ENCODE measurements around the gene KIAA0232.
A peak's percentile ranks its signal among the peaks of the same experiment; 100 is the strongest.
"Not testable (repeated sequence)": the region's sequence is repeated elsewhere in the genome, so short reads cannot be mapped to it uniquely, and the experiment has no call there.

Gene KIAA0232

DNA sequence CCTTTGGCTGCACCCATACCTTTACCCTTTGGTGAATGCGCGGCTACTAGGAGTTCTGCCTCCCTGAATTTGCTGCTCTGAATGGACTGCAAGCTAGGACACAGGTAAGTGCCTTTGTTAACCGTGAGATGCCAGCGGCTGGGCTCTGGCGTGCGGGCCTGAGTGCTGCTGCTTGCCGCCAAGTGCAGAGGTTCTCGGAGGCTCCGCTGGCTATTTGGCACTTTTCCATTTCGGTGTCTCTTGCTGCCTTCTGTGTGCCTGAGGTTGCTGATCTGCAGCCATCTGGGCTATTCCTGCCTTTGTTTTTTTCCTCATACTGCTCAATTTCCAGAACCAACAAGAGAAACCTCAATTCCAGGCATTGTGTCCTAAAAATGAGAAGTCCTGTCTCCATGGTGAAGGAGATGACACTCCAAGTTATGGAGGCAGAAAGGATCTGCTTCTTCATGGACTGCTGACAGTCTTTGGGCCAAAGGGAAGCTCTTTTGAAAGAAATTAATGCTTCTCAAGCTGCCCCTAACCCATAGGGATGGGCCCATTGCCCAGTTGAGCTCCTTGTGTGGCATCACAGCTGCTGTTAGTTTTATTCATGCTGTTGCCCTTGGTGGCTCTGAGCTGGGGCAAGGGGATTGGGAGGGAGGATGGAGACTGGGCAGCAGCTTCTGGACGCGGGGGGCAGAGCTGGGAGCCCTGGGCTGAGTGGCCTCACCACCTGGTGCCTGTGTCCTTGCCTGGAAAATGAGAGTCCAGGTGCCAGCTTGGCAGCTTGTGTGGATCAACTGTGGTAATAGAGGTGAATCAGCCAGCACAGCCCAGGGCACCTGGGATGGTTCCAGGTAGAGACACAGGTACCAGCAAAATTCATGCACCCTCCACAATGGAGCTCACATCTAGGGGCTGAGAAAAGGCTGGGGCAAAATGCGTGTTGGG lies 123.3 kb downstream of the KIAA0232 start:
- no peak for DNase-seq

DNA sequence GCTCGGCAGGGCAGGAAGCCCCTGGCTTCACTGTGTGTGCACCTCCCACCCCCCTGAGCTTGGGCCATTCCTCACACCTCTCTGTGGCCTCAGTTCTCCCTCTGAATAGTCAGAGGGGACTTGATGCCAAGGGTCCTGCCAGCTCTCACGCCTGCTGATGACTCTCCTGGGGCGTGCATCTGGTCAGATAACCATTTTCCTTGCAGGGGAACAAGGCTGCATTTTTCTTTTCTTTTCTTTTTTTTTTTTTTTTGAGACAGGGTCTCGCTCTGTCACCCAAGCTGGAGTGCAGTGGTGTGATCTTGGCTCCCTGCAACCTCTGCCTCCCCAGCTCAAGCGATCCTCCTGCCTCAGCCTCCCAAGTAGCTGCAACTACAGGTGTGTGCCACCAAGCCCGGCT lies 124.0 kb downstream of the KIAA0232 start:
- DNase-seq, result not testable (repeated sequence)

DNA sequence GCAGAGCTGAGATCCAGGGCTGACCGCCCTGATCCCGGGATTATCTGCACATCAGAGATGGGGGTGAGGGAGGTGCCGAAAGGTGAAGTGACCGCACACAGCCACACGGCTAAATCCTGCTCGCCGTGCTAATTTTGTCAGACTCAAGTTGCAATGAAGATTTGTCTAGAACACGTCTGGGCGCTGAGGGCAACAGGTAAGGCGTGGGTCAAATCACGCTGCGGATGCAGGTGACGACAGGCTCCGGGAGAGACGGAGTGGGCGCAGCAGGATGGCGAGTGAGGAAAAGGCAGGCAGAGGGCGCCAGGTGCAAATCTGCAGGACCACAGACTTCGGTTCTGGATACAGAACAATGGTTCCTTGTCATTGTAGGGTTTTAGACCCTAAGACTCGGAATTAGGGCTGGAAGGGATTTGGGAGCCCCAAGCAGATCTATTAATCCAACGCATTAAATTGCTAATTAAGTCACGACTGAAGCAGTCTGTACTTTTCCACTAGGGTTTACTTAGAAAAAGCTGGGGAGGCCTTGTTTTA lies 125.2 kb downstream of the KIAA0232 start:
- DNase-seq, result no peak

DNA sequence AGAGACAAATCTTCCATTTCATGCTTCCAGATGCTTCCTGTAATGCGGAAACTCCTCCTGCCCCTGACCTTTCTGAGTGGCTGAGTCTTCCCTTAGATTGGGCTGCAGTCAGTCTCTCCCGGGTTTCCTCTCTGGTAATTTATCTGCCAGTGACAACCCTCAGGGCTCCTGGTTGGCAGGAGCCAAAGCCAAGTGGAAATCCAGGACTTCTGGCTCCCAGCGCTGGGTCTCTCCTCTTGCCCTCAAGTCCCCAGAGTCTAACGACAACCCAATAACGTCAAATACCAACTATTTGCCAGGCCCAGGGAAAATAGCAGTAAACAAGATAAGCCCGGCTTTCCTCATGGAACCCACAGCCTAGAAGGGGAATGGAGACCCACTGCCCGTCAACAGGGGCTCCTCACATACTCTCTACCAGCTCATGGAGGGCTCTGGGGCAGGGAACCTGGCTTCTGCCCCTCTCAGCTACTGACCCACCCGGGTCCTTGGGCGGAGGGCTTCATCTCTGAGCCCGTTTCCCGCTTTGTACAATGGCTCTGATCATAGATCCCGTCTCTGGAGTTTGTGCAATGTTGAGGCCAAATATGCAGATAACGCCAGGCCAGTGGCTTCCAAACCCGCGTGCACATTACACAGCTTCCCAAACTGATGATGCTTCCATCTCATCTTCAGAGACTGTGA lies 126.0 kb downstream of the KIAA0232 start:
- DNase-seq, result no peak

DNA sequence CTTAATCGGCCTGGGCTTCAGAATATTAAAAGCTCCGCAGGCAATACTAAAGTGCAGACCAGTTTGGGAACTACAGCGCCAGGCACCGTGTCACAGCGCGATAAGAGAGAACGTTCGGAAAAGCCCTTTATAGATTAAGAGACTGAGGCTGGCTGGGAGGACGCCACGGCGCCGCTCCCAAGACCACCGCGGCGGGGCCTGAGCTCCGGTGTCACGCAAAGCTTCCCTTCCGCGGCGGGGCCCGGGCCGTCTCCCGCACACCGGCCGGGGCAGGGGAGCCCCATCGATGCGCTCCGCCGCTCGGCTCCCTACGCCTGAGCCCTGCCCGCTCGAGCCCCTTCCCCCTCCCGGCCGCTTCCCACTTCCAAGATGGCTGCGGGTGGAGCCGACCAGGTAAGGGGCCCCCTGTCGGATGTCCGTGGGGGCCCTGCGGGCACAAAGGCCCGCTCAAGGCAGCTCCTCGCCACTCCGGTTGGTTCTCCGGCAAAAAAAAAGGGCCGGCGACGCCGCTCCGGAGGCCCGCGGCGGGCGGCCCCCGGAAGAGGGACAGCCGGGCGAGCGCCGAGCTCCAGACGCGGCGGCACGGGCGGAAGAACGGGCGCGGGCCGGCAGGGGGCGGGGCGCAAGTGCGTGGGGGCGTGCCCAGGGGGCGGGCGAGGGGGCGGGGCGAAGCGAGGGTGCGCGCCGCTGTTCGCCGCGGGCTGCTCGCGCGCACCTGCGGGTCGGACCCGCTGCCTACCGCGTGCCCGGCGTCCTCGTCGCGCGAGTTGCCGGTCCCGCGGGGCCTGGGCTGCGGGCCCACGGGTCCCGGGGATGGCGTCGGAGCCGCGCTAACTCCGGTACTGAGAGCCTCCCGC lies 126.8 kb downstream of the KIAA0232 start, which contains the start of gene TBC1D14:
TSS of gene TBC1D14 (plus strand) at position 714 of the 857 bp plus-strand sequence. CDS start 13,564 bp downstream, outside the sequence.
- peak; percentile 78 for DNase-seq

DNA sequence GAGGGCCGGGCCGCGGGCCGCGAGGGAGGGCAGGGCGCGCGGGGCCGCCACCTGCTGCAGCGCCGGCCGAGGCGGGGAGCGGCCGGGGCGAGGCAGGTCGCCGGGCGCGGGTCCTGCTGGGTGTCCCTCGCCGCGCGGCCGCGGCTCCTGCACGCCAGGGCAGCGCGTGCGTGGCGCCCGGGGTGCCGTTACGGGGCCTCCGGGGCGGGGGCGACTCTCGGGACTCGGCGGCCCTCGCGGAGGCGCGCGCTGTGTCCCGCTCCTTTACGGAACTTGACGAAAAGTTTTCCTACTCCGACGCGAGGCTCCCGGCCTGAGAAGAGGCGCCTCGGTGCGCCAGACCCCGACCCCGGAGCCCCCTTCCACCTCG lies 127.4 kb downstream of the KIAA0232 start:
- DNase-seq, result no peak

DNA sequence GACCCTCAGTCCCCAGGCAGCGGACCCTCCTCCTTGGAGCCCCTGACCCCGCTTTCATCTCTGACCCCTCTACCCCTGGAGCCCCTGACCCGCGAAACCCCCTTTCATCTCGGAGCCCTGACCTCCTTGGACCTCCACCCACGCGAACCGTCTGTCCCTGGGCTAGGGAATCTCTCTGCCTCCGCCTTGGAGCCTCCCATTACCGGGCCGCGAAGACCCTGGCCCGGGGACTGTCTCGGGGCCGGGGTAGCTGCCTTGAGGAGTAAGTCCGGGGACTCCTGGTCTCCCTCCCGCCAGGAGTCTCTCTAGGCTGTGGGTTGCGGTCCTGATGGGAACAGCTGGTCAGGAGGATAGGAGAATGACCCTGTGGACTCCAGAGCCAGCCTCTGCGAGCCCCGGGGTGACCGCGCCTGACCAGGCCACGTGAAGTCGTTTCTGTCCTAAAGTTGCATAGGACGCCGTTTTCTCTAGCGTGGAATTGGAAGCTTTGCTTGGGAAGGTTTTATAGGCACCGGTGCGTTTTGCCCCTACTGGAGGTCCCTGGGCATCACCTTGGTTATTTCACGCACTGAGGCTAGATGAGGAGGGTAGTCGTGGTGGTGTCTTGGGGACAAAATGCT lies 127.9 kb downstream of the KIAA0232 start:
- DNase-seq, result no peak

DNA sequence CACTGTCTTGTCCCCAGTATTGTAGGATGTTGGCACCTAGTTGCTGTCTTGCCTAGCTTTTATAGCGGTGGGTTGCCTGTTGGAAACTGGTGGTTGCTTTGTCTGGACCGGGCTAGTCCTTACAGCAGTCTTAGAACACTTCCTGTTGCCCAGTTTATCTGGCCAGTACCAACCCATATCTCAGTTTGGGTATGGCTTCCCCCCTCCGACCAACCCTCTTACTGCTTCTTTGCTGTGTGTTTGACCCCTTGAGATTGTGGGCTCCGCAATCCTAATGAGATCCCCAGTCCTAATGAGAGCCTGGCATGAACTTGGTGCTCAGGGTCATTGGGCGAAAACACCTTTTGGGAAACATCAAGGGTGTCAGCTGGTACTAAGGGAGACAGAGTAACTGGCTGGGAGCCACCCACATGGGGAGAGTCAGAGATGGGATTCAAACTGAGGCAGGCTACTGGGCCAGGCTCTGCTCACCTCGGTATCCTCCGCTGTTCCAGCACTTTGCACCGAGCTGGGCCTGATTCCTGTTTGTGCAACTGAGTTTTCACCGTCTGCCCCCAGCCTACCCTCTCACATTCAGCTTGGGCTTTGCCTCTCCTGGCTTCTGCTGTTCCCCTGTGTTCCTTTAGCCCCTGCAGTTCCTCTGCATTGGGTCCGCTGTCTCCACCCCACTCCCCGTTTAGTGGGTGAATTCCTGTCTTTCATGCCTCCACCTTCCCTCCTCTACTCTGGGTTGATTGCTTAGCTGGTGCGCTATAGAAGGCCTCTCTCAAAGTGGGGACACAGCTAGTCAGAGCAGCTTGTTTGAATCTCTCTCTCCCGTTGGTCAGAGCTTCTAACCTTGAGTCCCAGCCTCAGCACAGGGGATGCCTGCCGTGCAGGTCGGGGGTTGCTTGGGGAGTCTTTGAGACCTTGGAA lies 128.7 kb downstream of the KIAA0232 start:
- DNase-seq, result no peak

DNA sequence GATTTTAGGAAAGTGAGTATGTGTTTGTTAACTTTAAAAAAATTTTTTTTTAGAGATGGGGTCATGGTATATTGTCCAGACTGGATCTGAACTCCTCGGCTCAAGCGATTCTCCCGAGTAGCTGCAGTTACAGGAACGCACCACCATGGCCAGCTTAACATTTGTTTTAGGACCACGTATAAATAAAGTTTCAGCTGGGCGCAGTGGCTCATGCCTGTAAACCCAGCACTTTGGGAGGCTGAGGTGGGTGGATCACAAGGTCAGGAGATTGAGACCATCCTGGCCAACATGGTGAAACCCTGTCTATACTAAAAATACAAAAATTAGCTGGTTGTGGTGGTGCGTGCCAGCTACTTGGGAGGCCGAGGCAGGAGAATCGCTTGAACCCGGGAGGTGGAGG lies 129.4 kb downstream of the KIAA0232 start:
- DNase-seq, result not testable (repeated sequence)

DNA sequence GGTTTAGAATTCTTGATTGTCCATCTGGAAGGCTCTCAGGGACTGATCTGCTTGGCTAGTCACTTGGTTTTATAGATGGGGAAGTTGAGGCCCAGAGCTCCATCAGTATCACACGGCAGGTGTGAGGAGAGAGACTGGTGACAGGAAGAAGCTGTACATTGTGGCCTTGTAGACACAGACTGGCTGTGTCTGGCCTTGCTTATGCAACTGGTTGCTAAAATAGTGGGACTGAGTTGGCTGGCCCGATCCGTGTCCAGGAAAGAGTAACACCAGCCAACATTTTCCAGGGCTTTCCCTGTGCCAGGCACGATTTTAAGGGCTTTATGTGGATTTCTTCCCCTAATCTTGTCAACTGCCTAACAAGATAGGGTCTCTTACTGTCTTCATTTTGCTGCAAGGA lies 129.9 kb downstream of the KIAA0232 start:
- no peak for DNase-seq

DNA sequence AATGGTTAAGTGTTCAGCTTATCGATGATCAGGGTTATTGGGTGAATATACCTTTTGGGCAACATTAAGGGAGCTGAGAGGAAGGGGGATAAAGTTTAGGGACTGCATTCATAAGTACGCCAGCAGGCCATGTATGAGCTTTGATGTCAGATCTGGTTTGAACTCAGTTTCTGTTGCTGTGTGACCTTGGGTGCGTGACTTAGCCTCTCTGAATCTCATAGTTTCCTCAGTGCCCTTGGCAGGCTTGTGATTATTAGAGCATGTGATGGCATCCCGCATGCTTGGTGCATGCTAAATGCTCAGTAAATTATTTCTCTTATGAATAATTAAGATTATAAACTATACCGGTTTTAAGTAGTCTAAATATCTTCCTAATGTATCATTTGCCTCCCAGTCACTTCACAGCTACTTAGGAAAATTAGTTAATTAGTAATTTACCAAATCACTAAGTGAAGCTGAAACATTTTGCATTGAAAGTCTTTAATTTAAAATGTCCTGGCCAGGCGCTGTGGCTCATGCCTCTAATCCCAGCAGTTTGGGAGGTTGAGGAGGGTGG lies 130.9 kb downstream of the KIAA0232 start:
- no peak for DNase-seq

DNA sequence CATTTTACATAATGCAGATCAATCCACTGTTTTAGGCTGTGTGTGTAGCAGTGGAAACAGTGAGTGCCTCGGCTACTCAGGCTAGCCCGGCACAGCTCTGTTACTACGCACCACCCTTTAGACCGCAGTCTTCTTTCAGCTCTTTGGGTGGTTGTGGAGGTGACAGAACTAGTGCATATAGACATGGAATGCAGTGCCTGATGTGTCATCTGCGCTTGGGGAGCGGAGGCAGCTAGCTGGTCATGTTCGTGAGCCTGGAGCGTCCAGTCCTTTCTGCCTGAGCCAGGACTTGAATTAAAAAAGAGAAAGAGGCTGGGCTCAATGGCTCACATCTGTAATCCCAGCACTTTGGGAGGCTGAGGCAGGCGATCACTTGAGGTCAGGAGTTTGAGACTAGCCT lies 131.9 kb downstream of the KIAA0232 start:
- DNase-seq, result no peak

DNA sequence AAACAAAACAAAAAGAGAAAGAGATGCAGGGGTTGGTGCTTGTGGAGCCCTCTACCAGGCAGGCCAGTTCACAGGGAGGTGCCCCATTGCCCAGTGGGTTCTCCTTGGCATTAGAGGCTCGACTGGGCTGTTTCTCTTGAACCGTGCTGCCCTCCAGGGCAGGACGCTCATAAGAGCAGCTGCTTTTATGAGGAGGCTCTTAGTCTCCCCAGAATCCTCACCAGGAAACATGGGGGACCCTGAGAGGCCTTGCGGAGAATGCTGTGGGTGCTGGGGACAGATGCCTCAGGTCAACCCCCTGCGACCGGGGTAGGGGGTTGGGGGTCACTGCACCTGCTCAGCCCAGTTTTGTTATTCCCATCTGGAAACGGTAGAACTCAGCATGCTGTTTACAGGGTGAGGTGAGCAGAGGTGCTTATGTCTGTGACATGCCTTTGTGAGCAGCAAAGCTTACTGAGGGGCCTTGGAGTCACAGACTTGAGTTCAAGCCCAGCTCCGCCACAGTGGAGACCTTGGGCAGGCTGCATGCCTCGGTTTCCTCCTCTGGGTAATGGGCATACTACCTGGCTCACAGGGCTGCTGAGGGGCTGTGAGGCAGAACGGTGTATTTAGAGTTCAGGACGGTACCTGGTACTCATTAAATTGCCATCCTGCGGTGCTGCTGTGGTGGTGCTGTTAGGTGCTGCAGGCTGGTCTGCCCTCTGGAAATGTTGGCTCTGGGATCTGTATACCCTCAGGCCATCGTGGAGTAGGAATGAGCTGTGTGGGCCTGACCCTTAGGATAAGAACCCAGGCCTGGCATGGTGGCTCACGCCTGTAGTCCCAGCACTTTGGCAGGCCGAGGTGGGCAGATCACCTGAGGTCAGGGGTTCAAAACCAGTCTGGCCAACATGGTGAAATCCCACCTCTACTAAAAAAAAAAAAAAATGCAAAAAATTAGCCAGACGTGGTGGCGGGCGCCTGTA lies 132.8 kb downstream of the KIAA0232 start:
- DNase-seq, result no peak

DNA sequence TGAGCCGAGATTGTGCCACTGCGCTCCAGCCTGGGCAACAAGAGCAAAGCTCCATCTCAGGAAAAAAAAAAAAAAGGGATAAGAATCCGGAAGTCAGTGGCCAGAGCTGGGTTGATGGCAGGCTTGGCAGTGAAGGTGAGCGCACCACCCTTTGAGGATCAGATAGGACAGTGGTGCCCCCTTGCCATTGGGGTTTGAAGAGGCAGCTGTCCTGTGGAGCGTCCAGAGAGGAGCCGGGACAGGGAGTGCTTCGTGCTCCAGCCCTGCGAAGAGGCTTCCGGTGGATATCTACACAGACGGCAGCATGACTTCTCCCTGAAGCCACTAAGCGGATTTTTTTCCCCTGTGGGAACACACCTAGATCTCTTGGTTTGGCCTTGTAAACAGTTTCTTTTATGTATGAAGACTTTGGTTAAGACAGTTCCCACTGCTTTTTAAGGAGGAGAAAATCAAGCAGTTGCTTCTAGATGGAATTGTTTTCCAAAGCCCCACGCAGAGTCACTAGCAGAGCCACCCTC lies 133.6 kb downstream of the KIAA0232 start:
- no peak for DNase-seq

DNA sequence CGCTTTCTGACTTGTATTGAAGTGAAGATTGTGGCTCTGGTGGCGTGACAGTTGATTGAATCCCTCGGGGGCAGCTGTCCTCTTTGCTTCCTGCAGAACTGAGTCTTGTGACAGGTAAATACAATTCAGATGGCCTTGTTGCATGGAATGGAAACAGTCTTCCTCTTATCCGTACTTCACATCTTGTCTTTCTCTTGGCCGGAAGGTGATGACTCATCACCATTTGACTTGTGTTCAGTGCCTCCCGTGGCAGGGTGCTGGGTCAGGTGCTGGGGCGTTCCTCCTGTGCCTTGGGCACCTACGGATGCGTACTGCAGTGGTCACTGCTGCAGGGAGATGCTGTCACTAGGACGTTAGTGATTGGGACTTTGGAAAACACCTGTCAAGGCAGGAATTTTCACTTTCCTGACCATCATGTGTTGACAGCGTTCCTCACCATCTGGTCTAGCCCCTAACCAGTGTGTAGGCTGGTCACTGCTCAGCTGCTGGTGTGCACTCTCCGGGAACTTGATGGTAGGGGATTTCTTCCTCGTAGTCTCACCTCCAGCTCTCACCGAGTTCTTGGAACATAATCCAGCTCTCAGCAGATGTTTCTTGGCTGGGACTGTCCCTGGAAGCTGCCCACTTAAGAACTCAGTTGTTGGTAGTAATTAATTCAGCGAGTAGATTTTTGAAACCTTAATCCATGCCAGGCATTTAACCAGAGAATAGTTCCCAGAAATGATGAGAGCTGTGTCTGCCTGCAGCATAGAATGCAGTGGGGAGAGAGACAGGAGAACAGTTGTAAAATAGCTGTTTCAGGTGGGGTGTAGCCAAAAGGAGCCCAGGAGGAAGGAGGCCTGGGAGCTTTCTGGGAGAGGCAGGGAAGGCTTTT lies 134.3 kb downstream of the KIAA0232 start:
- no peak for DNase-seq

DNA sequence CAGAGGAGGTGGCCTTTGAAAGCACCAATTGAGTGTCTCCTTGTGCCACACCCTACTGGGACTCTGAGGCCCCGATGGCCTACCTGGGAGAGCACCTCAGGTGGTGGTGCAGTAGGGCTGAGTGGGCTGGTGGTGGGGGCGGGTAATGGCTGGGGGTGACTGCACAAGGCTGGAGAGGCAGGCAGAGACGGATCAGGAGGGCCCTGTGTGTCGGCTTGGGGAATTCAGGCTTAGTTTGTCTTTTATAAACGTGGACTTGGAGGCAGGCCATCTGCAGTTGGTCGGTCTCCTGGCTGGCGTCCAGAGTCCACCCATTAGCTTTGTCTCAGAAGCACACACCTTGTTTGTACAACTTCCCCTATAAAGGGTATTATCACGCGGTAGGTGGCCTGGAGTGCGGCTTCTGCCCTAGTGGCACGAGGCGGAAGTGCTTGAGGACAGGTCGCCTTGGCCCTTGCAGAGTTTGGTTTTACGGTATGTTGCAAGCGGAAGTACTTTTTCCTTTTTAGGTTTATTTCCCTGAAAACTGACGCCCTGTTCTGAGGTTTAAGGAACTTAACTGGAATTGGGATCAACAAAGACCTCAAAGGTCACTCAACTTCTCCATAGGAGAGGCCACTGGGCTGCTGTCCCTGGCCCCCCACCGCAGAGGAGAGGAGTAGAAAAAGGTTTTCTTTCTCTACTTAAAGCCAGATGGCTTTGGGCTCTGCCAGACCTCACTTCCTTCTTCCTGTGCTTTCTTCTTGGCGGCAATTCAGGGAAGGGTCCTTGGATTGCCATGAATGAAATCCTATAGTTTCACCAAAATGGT lies 135.1 kb downstream of the KIAA0232 start:
- no peak for DNase-seq

DNA sequence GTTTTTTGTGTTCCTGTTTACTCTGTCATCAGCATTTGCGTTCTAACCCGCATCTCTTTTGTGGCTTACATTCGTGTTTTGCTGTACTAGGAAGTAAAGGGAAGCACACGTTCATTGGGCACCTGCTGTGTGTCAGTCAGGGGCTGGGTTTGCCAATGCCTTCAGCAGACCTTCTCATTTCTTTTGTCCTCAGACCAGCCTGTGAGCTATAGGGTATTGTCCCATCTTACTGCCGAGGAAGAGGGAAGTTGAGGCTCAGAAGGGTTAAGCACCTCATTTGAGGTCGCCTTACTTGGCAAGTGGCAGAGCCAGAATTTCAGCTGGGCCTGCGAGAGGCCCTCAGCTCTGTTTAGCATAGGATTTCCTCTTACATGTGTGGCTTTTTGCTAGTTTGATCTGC lies 135.8 kb downstream of the KIAA0232 start:
- no peak for DNase-seq

DNA sequence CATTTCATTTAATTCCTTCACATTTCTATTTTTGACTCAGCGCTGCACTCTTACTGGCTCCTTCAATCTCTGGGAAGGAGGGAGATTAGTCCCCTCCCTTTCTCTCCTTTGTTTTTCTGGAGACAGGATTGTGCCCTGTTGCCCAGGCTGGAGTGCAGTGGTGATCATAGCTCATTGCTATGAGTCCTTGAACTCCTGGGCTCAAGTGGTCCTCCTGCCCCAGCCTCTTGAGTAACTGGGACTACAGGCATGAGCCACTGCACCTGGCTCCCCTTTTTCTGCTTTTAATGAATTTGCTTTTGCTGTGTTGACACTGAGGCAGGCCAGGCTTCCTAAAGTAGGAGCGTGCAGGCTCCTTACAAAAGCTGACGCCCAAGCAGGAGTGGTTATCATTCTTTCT lies 137.6 kb downstream of the KIAA0232 start:
- no peak for DNase-seq
